ENCODE measurements around the gene CRYL1.
"Not testable (repeated sequence)": the region's sequence is repeated elsewhere in the genome, so short reads cannot be mapped to it uniquely, and the experiment has no call there.

CRYL1 gene

GRCh38 chr13:20446900-20447299, 78.8 kb downstream of the CRYL1 start:
- FAIRE-seq: no peak

GRCh38 chr13:20446405-20446804, 79.3 kb downstream of the CRYL1 start:
- no peak for FAIRE-seq

DNA sequence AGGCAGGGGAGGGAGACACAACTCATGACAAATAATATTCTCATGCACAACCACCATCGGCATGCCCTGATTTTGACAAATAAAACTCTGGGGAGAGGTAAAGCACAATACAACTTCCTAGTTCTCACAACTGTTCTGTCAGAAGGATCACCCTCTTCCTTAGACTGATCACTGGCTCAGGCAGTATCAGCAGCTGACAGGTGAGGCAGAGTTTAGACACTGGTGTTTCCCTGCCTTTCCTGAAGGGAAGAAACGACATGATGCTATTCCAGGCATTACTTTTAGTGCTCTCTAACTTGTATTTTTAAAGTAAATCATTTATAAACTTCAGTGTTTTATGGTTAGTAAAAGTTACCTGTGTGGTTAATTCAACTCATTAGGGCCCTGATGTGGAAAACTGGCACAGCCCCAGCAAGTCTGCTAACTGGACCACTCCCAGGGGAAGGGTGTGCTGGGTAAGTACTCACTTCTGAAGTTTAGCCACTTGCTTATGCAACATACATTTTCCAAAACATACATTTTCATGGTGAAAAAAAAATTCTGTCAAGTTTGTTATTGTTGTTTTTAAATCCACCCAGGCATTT, 82.8 kb downstream of the CRYL1 start:
- FAIRE-seq: no peak

DNA sequence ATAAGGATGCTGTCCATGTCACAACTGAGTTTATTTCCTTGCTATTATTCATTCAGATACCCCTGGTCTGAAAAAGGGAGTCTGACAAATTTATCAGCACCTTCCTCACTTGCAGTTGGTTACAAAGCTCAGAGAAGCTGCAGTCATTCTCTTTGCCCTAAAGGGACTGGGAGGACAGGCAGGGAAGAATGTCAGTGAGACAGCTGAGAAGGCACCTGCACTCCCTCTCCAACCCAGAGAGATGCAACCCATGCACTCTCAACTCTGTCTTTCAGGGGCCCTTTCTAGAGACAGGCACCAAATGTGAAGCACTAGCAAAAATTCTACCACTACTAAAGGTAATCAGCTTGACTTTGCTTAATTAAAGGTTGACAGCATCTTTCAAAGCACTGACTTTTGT, 83.3 kb downstream of the CRYL1 start:
- FAIRE-seq: no peak

GRCh38 chr13:20441879-20442278, 83.8 kb downstream of the CRYL1 start:
- FAIRE-seq: no peak

DNA sequence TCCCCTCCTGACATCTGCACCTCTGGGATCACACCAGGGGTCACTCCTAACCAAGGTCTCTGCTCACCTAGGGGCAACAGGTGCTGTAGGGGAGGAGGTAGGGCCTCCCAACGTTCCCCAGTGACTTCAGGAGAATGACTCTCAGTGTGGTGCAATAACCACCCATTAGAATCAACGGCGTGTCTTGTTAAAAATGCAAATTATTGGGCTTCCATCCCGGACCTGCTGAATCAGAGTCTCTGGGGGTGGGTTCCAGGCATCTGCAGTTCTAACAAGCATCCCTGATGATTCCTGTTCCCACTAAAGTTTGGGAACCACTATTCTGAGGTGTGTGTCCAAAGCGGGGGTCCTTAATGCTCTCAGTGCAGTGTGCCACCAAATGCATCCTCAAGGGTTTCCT, 84.6 kb downstream of the CRYL1 start:
- no peak for FAIRE-seq

GRCh38 chr13:20439261-20439660, 86.4 kb downstream of the CRYL1 start:
- FAIRE-seq: no peak

GRCh38 chr13:20438801-20439200, 86.9 kb downstream of the CRYL1 start:
- FAIRE-seq: no peak

DNA sequence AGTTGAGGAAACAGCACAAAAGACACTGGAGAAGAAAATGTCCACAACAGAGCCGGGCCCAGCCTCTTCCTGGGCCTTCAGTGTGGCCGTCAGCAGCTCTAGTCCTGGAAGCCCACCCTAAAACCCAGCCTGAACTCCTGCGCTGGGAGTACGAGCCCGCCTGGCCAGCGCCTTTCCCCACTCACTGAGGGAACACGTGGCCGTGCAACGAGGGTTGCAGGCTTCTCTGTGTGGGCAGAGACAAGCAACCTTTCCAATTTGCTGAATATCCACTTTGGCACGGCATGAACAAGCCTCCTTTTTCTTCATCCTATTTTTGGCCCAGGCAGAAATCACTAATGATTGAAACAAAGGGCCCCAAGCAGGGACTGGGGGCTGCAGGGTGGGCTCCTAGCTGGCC, 89.2 kb downstream of the CRYL1 start:
- FAIRE-seq: no peak

DNA sequence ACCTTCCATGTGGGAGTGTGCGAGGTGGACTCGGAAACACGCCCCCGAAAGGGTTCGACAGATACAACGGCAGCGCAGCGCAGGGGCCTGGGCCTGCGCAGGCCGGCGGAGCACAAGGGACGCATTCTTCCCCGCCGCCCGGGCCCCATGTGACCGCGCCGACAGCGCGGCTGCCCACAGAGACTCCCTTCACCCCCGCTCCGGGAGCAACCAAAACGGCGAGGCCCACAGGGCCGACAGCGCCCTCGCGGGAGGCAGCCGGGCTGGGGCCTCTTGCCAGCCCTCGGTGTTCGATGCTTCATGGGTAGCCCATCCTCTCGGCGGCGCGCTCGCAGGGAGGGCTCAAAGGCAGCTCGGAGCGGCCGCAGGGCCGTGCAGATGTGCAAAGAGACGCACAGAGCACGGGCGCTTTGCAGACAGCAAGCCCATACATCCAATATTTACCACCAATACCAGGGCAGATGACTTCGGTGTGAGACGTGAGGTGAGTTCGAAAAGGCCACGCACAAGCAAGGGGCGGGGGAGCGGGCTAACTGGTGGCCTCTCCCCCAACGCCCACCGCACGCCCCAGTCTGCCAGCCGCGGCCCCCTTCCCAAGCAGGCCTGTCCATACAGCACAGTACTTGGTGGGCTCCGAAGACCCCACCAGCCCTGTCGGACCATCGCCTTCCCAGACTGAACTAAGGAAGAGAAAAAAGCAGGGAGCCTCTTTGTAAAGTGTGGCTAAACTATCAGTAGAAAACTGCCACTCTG, 89.9 kb downstream of the CRYL1 start:
- no peak for FAIRE-seq

DNA sequence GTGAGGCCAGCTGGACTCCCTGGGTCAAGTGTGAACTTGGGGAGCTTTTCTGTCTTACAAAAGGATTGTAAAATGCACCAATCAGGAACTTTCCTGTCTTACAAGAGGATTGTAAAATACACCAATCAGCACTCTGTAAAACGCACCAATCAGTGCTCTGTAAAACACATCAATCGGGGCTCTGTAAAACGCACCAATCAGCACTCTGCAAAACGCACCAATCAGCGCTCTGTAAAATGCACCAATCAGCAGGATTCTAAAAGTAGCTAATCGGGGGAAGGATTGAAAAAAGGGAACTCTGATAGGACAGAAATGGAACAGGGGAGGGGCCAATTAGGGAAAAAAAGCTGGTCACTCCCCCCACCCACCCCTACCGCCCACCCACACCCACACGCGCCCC, 91.4 kb downstream of the CRYL1 start:
- FAIRE-seq: not testable (repeated sequence)

DNA sequence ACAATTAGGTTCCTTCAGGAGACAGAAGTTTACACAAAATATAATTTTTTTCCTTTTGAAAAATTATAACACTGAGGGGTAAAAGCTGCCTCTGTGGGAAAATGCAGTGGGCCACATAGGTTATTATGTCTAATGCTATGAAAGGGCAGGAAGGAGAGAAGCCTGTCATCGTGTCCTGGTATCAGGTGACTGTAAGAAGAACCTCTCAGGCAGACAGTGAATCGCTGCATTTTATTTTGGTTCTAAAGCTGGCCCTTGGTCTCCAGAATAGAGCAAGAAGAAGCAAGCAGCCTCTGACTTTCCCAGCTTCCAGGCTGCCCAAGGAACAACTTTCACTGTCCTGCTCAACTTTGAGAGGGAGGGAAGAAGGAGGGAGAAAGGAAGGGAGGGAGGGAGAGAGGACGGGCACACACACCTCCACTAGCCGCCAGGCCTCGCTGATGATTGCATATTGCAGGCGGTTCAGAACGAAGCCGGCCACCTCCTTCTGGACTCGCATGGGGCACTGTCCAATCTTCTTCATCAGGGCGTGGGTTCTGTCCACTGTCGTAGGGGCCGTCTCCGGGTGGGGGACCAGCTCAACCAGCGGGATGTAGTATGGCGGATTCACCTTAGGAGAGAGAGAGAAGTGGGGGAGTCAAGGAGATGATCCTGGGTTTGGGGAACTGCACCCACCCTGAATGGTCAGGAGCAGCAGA, 93.8 kb downstream of the CRYL1 start:
- no peak for FAIRE-seq

- no peak for FAIRE-seq
Measured at GRCh38 chr13:20431080-20431479, 94.6 kb downstream of the CRYL1 start.

DNA sequence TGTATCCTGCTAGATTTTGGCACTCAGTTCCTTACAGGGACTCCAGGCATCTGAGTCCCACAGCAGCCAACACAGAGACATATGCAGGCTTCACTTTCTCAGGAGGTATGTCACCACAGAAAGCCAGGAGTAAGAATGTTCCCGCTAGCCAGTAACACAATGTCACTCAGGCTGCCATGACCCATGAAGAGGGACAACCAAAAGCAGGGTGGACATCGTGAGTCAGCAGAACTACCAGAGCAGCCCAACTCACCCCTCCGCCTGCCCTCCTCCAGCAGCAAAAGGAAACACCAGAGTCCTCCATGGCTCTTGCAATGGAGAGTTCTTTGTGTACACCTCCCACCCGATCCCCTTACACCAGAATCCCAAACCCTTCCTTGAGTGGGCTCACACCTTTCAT, 95.4 kb downstream of the CRYL1 start:
- no peak for FAIRE-seq

- no peak for FAIRE-seq
Measured at GRCh38 chr13:20429682-20430081, 96.0 kb downstream of the CRYL1 start.

DNA sequence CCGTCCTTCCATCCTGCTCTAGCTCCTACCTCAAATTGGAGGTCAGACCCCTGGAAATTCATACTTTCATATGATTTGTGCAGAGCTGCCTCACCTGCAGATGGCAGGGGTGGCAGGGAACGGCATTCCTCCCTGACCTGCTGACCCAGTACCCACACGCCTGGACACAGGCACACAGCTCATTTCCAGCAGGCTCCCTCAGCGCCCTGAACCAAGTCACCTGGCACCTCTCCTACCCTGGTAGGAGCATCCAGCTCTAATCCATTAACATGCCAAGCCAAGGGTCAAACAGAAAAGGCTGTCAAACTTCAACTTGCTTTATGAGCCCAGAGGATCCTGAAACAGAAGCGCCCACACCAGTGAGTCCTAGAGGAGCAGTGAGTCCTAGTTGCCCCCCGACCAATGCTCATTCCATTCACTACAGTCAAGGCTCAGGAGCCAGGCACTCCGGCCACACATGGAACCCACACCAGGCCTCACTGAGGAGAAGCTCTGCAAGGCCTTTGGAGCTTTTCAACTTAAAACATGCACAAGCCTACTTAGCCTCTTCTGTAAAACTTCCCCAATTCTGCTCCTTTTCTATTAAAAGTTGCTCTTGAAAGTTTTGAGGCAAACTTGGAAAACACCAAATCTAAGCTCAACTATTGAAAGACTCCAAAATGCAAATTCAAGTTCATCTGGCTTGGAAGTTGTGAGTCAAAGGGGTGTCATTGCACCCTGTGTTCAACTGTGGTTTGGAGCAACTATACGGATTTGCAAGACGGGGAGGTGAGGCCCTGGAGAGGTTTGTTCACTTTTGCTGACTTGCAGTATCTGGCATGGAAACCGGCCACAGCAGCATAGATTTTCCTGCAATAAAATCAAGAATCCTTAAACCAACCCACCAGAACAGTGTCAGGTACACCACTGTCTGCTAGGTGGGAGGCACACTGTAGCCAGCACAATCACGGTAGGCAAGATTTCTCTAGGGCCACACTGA, 96.7 kb downstream of the CRYL1 start:
- no peak for FAIRE-seq

GRCh38 chr13:20426766-20427448, 98.8 kb downstream of the CRYL1 start:
- no peak for FAIRE-seq

GRCh38 chr13:20425819-20426219, 99.8 kb downstream of the CRYL1 start:
- FAIRE-seq: no peak

DNA sequence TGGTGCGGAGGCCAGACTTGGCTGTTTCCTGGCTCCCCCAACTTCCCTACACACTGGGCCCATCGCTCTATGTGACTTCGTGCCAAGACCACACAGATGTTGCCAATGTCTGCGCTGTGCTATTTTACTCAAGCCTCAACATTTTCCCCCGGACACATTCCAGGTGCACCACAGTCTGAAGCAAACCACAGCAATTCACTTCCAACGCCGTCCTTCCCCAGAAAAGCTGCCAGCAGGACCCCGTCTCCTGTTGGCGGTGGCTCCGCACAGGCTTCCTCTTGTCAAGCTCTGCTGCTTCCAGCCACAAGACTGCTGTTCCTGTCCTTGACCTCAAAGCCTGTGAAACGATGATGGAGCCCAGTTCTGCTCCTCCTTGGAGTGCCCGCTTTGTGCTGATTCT, 100.7 kb downstream of the CRYL1 start:
- FAIRE-seq: no peak

- no peak for FAIRE-seq
Measured at GRCh38 chr13:20424559-20424852, 101.2 kb downstream of the CRYL1 start.

GRCh38 chr13:20422362-20422761, 103.3 kb downstream of the CRYL1 start:
- no peak for FAIRE-seq

DNA sequence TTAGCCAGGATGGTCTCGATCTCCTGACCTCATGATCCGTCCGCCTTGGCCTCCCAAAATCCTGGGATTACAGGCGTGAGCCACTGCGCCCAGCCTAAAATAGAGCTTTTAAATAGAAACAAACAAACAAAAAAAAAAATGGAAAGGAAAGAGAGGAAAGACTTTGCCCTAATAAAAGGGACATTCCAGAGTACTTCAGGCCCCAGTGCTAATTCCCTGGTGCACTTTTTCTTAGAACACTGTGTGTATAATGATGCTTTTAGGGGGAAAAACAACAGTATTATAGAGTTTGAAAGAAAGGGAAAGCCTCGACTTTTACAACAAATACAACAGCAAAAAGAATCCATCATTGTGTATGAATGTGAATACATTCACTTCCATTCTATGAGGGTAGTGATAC, 104.7 kb downstream of the CRYL1 start:
- no peak for FAIRE-seq

- no peak for FAIRE-seq
Measured at GRCh38 chr13:20418953-20419352, 106.7 kb downstream of the CRYL1 start.

All from islet of Langerhans (tissue), 1 donor.